Activated CD8-positive, alpha-beta T cell treated with anti-CD3 and anti-CD28 coated beads for 36 hours (primary cell): ENCODE data around the gene RFX2. TPM values are rescaled to one million over a fixed set of nuclear protein-coding genes. Genes with fewer than 3 reads are reported as not detected.

Source experiments
- ATAC-seq: fragments of 200-7000 bp; cut with Tn5 transposase; one replicate; pipeline ENCODE4 v1.10.0; 2021; ENCODE audit warnings: mild to moderate bottlenecking, moderate library complexity
- CTCF ChIA-PET: fragments of 350-600 bp; sonication (Branson Sonifier 250); formaldehyde crosslinking; loops from one replicate; lab custom pipeline; 2021; ENCODE audit warnings: antibody characterized with exemption; lab: Charles Lee
- POLR2A ChIA-PET: fragments of 350-600 bp; sonication (Branson Sonifier 250); formaldehyde crosslinking; loops from one replicate; lab custom pipeline; 2021; ENCODE audit warnings: antibody characterized with exemption; lab: Charles Lee
- DNase-seq: peaks from one replicate; pipeline ENCODE4 v3.0.0-alpha.2; 2020
- H3K27ac Mint-ChIP-seq: one replicate; pipeline ENCODE4 v1.8.0; 2021; ENCODE audit warnings: mild to moderate bottlenecking, mixed read lengths
- H3K27me3 Mint-ChIP-seq: one replicate; pipeline ENCODE4 v1.8.0; 2021; ENCODE audit warnings: mixed read lengths
- H3K36me3 Mint-ChIP-seq: one replicate; pipeline ENCODE4 v1.8.0; 2021; ENCODE audit warnings: low read depth, mixed read lengths
- H3K4me1 Mint-ChIP-seq: one replicate; pipeline ENCODE4 v1.8.0; 2021; ENCODE audit warnings: low read depth, mixed read lengths
- H3K4me3 Mint-ChIP-seq: one replicate; pipeline ENCODE4 v1.8.0; 2021; ENCODE audit warnings: mild to moderate bottlenecking, moderate library complexity, mixed read lengths
- H3K9me3 Mint-ChIP-seq: one replicate; pipeline ENCODE4 v1.8.0; 2021; ENCODE audit warnings: mixed read lengths
- CTCF ChIP-seq: fragments of 200-600 bp; IDR thresholded peaks from one replicate; pipeline ENCODE4 v1.8.0; 2022; ENCODE audit warnings: antibody characterized with exemption, mild to moderate bottlenecking
- intact Hi-C: fragments of 100-400 bp; cut with micrococcal nuclease; formaldehyde crosslinking; loops from one replicate; pipeline ENCODE4 v1.10.0; 2022
- total RNA-seq, 2 experiments: library from RNA; stranded (reverse); gene quantifications; one replicate each; pipeline ENCODE4 v1.2.3, GENCODE V29; 2021

Gene RFX2
- total RNA-seq, 2 experiments from 2014 or later: 8.9 to 10.5 TPM

- intact Hi-C loops: no loop called here
- H3K27ac Mint-ChIP-seq: peak overlapping the region; percentile 96
- no peaks in the 10 kb centered on the region for H3K27me3 Mint-ChIP-seq
- TF ChIP-seq CTCF: no peak
- H3K4me1 Mint-ChIP-seq: peaks cover 91% of the 10 kb centered on the region
- no peaks in the 10 kb centered on the region for H3K9me3 Mint-ChIP-seq
- ChIA-PET CTCF (interaction anchor here (0.6 to 10.7 kb wide), 9 partner anchors 12 to 174 kb away, joined by 3 to 108 read pairs (median 3); no protein-coding TSS in a partner anchor), POLR2A (interaction anchor here (0.7 to 1.8 kb wide), 12 partner anchors 10 to 329 kb away, joined by 3 to 11 read pairs (median 4); partner anchors contain the start of genes NDUFA11, RANBP3, SAFB and SAFB2)
- ATAC-seq: no peak
- no peak for DNase-seq
- peak overlapping the region; percentile 41 for H3K4me3 Mint-ChIP-seq
- peaks cover 60% of the 10 kb centered on the region for H3K36me3 Mint-ChIP-seq
Measured at GRCh38 chr19:5952193-5953029, 157.9 kb downstream of the RFX2 start.

GRCh38 chr19:5951338-5951861 lies 158.9 kb downstream of the RFX2 start:
- ChIA-PET CTCF (interaction anchor here (0.6 to 10.7 kb wide), 5 partner anchors 13 to 147 kb away, joined by 3 to 108 read pairs (median 5); no protein-coding TSS in a partner anchor), POLR2A (interaction anchor here (0.7 to 1.8 kb wide), 6 partner anchors 9 to 123 kb away, joined by 3 to 5 read pairs (median 4); partner anchors contain the start of genes NDUFA11, RANBP3 and VMAC)
- intact Hi-C loops: no loop called here
- Mint-ChIP-seq H3K4me1 (peaks cover 91% of the 10 kb centered on the region), H3K4me3 (no peak overlapping the region), H3K36me3 (peaks cover 62% of the 10 kb centered on the region), H3K27ac (peak overlapping the region; percentile 96), H3K27me3 (no peaks in the 10 kb centered on the region), H3K9me3 (no peaks in the 10 kb centered on the region)
- DNase-seq (no peak), ATAC-seq (no peak)
- TF ChIP-seq CTCF: no peak

GRCh38 chr19:5950741-5951140 lies 159.6 kb downstream of the RFX2 start:
- POLR2A ChIA-PET: interaction anchor here (1.1 to 1.8 kb wide), 6 partner anchors 12 to 122 kb away, joined by 3 to 5 read pairs (median 4); partner anchors contain the start of genes NDUFA11, RANBP3 and VMAC
- intact Hi-C loops: no loop called here
- H3K4me3 Mint-ChIP-seq: no peak overlapping the region
- H3K4me1 Mint-ChIP-seq: peaks cover 91% of the 10 kb centered on the region
- CTCF ChIA-PET: interaction anchor here (1.4 to 10.7 kb wide), 4 partner anchors 19 to 147 kb away, joined by 3 to 108 read pairs (median 6); partner anchors contain the start of gene RANBP3
- H3K27me3 Mint-ChIP-seq: no peaks in the 10 kb centered on the region
- peaks cover 62% of the 10 kb centered on the region for H3K36me3 Mint-ChIP-seq
- peak overlapping the region; percentile 96 for H3K27ac Mint-ChIP-seq
- DNase-seq (no peak), ATAC-seq (no peak)
- H3K9me3 Mint-ChIP-seq: no peaks in the 10 kb centered on the region
- no peak for TF ChIP-seq CTCF

DNA sequence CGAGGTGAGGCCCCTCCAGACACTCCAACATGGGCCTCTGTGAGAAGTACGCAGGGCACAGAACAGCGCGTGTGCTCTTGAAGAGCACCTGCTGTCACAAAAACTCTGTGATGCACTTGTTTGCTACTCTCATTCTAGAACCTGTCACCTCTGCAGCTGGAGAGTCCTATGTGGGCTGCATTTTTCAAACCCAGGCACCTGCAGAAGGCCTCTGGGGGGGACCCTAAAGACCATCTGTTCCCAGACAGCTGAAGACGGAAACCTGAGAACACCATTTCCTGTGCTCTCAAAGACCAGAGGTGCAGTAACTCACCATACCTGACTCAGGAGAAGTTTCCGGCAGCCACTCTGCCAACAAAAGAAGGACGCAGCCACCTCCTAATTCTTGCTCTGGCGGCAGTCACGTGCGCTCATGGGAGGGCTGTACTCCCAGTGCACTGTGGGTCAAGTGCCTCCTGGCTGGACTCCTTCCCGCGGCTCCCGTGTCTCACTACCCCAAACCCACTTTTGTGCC lies 160.5 kb downstream of the RFX2 start:
- Mint-ChIP-seq H3K4me3 (peak overlapping the region; percentile 48), H3K4me1 (peaks cover 93% of the 10 kb centered on the region), H3K9me3 (no peaks in the 10 kb centered on the region), H3K27me3 (no peaks in the 10 kb centered on the region), H3K27ac (peak overlapping the region; percentile 96), H3K36me3 (peaks cover 59% of the 10 kb centered on the region)
- intact Hi-C loops: no loop called here
- TF ChIP-seq CTCF: no peak
- ATAC-seq (peak; percentile 67), DNase-seq (peak; percentile 63)
- POLR2A ChIA-PET: interaction anchor here (1.1 to 1.6 kb wide), 2 partner anchors 15 to 16 kb away, joined by 3 to 5 read pairs; no protein-coding TSS in a partner anchor
- CTCF ChIA-PET: interaction anchor here (1.5 to 10.7 kb wide), 6 partner anchors 12 to 146 kb away, joined by 3 to 108 read pairs (median 8); partner anchors contain the start of gene RANBP3
